ENCODE data around the gene YOD1. TPM values are rescaled to one million over a fixed set of nuclear protein-coding genes. Genes with fewer than 3 reads are reported as not detected.

YOD1 gene
- total and polyA plus RNA-seq, 10 of the 15 experiments (the other 5 are each of a cell fraction or from before 2014, with no cell fraction given), result 2.1 to 7.9 (median 5.0) TPM

- TF ChIP-seq JUNB (IDR thresholded peaks at IDR 0.05) (no peak), ZNF217 (IDR thresholded peaks at IDR 0.05) (no peak), CBX5 (IDR thresholded peaks at IDR 0.05; ENCODE audit: low read depth) (no peak), CTCF (IDR thresholded peaks at IDR 0.05 in 2 of 3, conservative IDR thresholded peaks at IDR 0.05 in 1 of 3; ENCODE audit: control insufficient read depth in 2 of 3, extremely low read depth in 1 of 3, insufficient read depth in 1 of 3, low read depth in 3 of 3, low read length in 3 of 3) (peak; percentile 78 to 90 (median 85)), NR2C2 (IDR thresholded peaks at IDR 0.05; ENCODE audit: borderline replicate concordance, control insufficient read depth, insufficient read length, low read depth) (no peak), PBX3 (IDR thresholded peaks at IDR 0.05; ENCODE audit: insufficient replicate concordance, low read depth, low read length) (no peak), MTA2 (IDR thresholded peaks at IDR 0.05; ENCODE audit: low read depth) (no peak), ASH2L (IDR thresholded peaks at IDR 0.05; ENCODE audit: borderline replicate concordance, low read depth) (no peak), IRF4 (IDR thresholded peaks at IDR 0.05; ENCODE audit: low read depth, low read length) (peak; percentile 31; the same call in 1 of the 2 replicates), SMAD1 (IDR thresholded peaks at IDR 0.05; ENCODE audit: low read depth, partially characterized antibody) (no peak), RAD21 (IDR thresholded peaks at IDR 0.05; ENCODE audit: insufficient read depth, low read depth, low read length) (peak; percentile 41; the same call in 1 of the 2 replicates), IKZF1 (conservative IDR thresholded peaks at IDR 0.05) (no peak; the same call in 1 of the 2 replicates)
- TF ChIP-seq, protein P1, sequence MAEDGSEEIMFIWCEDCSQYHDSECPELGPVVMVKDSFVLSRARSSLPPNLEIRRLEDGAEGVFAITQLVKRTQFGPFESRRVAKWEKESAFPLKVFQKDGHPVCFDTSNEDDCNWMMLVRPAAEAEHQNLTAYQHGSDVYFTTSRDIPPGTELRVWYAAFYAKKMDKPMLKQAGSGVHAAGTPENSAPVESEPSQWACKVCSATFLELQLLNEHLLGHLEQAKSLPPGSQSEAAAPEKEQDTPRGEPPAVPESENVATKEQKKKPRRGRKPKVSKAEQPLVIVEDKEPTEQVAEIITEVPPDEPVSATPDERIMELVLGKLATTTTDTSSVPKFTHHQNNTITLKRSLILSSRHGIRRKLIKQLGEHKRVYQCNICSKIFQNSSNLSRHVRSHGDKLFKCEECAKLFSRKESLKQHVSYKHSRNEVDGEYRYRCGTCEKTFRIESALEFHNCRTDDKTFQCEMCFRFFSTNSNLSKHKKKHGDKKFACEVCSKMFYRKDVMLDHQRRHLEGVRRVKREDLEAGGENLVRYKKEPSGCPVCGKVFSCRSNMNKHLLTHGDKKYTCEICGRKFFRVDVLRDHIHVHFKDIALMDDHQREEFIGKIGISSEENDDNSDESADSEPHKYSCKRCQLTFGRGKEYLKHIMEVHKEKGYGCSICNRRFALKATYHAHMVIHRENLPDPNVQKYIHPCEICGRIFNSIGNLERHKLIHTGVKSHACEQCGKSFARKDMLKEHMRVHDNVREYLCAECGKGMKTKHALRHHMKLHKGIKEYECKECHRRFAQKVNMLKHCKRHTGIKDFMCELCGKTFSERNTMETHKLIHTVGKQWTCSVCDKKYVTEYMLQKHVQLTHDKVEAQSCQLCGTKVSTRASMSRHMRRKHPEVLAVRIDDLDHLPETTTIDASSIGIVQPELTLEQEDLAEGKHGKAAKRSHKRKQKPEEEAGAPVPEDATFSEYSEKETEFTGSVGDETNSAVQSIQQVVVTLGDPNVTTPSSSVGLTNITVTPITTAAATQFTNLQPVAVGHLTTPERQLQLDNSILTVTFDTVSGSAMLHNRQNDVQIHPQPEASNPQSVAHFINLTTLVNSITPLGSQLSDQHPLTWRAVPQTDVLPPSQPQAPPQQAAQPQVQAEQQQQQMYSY (CRISPR knock-in tag; IDR thresholded peaks at IDR 0.05), result no peak
- TF ChIP-seq, protein P2, sequence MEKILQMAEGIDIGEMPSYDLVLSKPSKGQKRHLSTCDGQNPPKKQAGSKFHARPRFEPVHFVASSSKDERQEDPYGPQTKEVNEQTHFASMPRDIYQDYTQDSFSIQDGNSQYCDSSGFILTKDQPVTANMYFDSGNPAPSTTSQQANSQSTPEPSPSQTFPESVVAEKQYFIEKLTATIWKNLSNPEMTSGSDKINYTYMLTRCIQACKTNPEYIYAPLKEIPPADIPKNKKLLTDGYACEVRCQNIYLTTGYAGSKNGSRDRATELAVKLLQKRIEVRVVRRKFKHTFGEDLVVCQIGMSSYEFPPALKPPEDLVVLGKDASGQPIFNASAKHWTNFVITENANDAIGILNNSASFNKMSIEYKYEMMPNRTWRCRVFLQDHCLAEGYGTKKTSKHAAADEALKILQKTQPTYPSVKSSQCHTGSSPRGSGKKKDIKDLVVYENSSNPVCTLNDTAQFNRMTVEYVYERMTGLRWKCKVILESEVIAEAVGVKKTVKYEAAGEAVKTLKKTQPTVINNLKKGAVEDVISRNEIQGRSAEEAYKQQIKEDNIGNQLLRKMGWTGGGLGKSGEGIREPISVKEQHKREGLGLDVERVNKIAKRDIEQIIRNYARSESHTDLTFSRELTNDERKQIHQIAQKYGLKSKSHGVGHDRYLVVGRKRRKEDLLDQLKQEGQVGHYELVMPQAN (conservative IDR thresholded peaks at IDR 0.05), result no peak
These were observed 45.8 kb downstream of the YOD1 start (continued) for GRCh38 chr1:207004931-207005830.
